HS-27A (cell line): Measurements from ENCODE around the gene RNF168.
A peak's percentile ranks its signal among the peaks of the same experiment; 100 is the strongest.
"Not testable (repeated sequence)": the region's sequence is repeated elsewhere in the genome, so short reads cannot be mapped to it uniquely, and the experiment has no call there.

Source experiments
- DNase-seq: peaks from one replicate; pipeline ENCODE4 v3.0.0-alpha.2; 2012; ENCODE audit warnings: low read depth, missing footprints

Gene RNF168

DNA sequence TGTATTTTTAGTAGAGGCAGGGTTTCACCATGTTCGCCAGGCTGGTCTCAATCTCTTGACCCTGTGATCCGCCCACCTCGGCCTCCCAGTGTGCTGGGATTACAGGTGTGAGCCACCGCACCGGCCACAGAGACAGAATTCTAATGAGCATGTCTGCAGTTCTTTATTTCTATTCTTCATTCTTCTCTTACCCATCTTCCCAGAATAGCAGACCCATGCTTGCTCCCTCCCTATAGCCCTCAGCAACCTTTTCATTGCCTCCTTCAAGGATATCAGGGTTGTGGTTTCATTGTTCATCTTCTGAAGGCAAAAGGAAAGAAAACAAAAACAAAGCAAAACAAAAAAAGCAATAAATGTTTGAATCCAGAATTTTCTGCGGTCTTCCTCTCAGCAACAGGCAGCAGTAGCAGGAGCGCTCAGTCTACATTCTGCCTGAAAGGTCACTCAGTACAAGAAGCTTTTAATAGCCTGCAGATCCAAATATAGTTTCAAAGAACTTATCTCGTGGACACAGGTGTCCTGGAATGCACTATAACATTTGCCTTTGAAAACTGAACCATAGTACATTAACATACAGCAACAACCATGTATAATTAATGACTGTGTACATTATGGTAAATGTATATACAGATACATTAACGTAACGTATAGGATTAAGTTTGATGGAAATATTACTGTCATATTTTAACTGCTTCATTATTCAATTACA is 11.5 kb upstream of the RNF168 start, which contains the start of gene SMCO1:
Gene SMCO1 (minus strand): TSS at position 434 of the 709 bp plus-strand sequence. CDS start 137 bp downstream, at position 297.
- DNase-seq: no peak

GRCh38 chr3:196514350-196514716 is 10.8 kb upstream of the RNF168 start:
- no peak for DNase-seq

GRCh38 chr3:196513697-196514349 is 10.3 kb upstream of the RNF168 start:
- no peak for DNase-seq

GRCh38 chr3:196511646-196512425 is 8.3 kb upstream of the RNF168 start:
- DNase-seq: not testable (repeated sequence)

GRCh38 chr3:196511108-196511507 is 7.5 kb upstream of the RNF168 start:
- DNase-seq: not testable (repeated sequence)

- DNase-seq: no peak
These were observed 3.1 kb upstream of the RNF168 start for GRCh38 chr3:196506687-196507086.

- no peak for DNase-seq
These were observed 988 bp upstream of the RNF168 start for GRCh38 chr3:196504556-196504955.

DNA sequence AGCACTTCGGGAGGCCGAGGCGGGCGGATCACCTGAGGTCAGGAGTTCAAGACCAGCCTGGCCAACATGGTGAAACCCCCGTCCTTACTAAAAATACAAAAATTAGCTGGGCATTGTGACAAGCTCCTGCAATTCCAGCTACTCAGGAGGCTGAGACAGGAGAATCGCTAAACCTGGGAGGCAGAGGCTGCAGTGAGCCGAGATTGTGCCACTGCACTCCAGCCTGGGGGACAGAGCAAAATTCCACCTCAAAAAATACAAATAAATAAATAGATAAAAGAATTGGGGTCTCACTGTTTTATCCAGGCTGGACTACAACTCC is 470 bp upstream of the RNF168 start:
- DNase-seq: not testable (repeated sequence)

DNA sequence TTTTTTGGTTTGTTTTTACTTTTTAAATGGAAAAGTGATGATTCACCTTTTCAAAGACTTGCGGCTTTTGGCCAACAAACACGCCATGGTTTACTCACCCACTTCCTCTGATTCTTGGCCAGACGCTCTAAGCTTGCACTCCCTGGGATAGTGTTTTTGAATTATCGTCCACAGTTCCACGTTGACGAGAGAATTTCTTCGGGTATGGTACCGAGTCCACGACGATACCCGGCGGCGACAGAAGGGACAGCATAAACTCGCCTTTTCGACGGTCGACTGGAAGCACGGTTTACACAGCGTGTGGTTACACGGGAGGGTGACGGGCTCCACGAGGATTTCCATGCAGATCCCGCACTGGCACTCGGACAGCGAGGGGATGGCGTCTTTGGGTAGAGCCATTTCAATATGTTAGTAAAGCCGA is 783 bp downstream of the RNF168 start:
- peak; percentile 71 for DNase-seq

- no peak for DNase-seq
These were observed 2.1 kb downstream of the RNF168 start for GRCh38 chr3:196501316-196502044.

- no peak for DNase-seq
These were observed 3.6 kb downstream of the RNF168 start for GRCh38 chr3:196499807-196500524.

DNA sequence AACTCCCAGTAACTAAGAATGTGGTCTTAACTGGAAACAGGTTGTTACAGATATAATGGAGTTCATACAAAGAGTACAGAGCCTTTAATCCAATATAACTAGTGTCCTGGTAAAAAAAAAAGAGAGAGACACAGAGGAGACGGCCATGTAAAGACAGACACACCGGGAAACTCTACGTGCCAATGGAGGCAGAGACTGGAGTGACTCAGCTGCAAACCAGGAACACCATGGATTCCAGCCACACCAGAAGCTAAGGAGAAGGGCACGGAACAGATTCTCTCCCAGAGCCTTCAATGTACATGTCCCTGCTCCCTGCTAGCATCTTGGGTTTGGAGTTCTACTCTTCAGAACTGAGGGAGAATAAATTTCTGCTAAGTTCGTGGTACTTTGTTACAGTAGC is 4.5 kb downstream of the RNF168 start:
- DNase-seq: no peak

- no peak for DNase-seq
These were observed 5.3 kb downstream of the RNF168 start for GRCh38 chr3:196498297-196498696.

GRCh38 chr3:196496183-196496582 is 7.4 kb downstream of the RNF168 start:
- no peak for DNase-seq

DNA sequence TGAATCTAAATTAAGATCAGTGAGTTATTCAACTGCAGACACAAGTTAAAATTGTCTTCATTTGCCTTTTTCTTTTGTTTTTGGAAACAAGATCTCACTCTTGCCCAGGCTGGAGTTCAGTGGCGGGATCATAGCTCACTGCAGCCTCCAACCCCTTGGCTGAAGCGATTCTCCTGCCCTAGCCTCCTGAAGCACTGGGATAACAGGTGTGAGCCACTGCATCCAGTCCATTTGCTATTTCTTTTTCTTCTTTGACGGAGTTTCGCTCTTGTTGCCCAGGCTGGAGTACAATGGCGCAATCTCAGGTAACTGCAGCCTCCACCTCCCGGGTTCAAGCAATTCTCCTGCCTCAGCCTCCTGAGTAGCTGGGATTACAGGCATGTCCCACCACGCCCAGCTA is 10.3 kb downstream of the RNF168 start:
- DNase-seq: no peak

GRCh38 chr3:196492080-196492479 is 11.5 kb downstream of the RNF168 start:
- DNase-seq: no peak

DNA sequence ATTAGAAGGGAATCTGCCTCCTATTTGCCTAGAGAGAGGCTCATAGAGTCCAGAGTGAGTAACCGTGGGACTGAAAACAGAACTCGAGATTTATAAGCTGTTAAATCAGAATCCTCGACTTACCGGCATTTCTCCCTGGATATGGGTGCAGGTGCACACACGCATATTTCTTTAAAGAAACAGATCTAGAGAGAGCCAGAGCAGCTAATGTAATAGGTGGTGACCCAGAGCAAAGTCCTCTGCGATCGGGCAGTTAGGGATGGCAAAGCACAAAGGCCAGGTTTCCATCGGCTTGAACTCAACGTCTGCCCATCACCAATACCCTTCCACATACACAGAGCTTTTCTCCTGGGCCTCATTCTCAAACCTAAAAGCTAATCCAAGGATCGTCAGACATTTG is 13.8 kb downstream of the RNF168 start:
- no peak for DNase-seq

DNA sequence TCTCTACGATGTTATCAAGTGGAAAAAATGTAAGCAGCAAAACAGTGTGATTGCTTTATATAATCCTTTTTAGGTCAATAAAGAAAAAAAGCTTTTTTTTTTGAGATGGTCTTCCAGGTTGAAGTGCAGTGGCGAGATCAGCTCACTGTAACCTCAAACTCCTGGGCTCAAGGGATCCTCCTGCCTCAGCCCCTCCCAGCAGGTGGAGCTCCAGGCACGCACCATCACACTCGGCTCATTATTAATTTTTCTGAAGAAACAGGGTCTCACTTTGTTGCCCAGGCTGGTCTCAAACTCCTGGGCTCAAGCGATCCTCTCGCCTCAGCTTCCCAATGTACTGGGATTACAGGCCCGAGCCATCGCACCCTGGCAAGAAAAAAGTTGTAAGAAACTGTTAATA is 17.3 kb downstream of the RNF168 start:
- DNase-seq: no peak

DNA sequence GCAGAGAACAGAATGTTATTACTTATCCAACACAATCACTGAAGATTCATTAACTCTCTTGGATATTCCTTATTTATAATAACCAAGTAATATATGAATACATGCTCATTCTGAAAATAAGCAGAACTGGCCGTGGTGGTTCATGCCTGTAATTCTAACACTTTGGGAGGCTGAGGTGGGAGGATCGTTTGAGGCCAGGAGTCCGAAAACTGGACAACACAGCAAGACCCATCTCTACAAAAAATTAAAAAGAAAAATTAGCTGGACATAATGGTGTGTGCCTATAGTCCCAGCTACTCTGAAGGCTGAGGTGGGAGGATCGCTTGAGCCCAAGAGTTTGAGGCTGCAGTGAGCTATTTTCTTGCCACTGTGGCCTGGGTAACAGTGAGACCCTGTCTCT is 25.9 kb downstream of the RNF168 start:
- no peak for DNase-seq

GRCh38 chr3:196472286-196472685 is 31.3 kb downstream of the RNF168 start:
- DNase-seq: no peak

DNA sequence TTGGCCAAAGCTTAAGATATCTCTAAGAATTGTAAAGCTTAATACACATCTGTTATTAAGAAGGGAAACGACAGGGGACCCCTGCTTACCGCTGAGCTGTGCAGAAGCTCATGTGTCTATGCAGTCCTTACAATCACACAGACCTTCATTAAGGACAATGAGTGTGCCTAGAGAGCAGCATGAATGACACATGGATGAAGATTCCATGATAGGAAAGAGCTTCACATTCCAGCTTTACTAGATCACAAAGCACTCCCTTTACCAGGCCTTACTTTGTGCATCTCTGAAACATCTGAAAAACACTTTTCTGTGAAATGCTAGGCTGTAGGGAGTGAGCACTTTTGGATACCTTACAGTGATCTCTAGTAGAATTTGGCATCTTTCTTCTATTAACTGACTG is 32.0 kb downstream of the RNF168 start:
- DNase-seq: no peak

GRCh38 chr3:196470182-196470581 is 33.4 kb downstream of the RNF168 start:
- DNase-seq: not testable (repeated sequence)
